H1 (cell line): ENCODE data around the gene ARHGEF28. TPM values are rescaled to one million over a fixed set of nuclear protein-coding genes. Genes with fewer than 3 reads are reported as not detected.

Source experiments
- CHD2 ChIP-seq: IDR thresholded peaks from 2 replicates; pipeline ENCODE4 v1.6.1; 2012; ENCODE audit warnings: low read length, improper control_type of control experiment
- polyA plus RNA-seq, 7 experiments: library from polyadenylated mRNA; depleted of rRNA in 3 of 7; stranded (reverse) in 5 of 7; unstranded in 2 of 7; fragments of >200 nt in 5 of 7; fragments of 200-250 nt in 2 of 7; gene quantifications; 1 replicate in 5 of 7; 2 replicates in 1 of 7; 4 replicates in 1 of 7; pipeline versions ENCODE4 v1.2.1 to v1.2.3, GENCODE V29; 2011 to 2013; ENCODE audit warnings: missing spikeins in 2 of 7, mixed read lengths in 2 of 7
- total RNA-seq: library from RNA; stranded (reverse); fragmentation: NEBNext Ultra II Directional; extraction: Animal tissue kit (Norgen Biotek cat#: 25700); gene quantifications from 2 replicates; pipeline ENCODE4 v1.2.1, GENCODE V29; 2021

The ARHGEF28 gene
- total and polyA plus RNA-seq, 2 of the 8 experiments (the other 6 are each of a cell fraction or from before 2014, with no cell fraction given), result 0.33 to 1.0 TPM

- no peak for TF ChIP-seq CHD2
These were observed 56.2 kb downstream of the ARHGEF28 start (continued) for GRCh38 chr5:73682176-73682575.
